ENCODE results near the gene HRG. TPM values are rescaled to one million over a fixed set of nuclear protein-coding genes. Genes with fewer than 3 reads are reported as not detected.

The HRG gene
- total RNA-seq, 1 donor from 2014 or later, result not detected

- no peaks in the 10 kb centered on the region for H3K4me1 Mint-ChIP-seq (ENCODE audit: unreplicated experiment)
- H3K36me3 Mint-ChIP-seq (ENCODE audit: unreplicated experiment), result no peaks in the 10 kb centered on the region
- peaks cover 30% of the 10 kb centered on the region for H3K27me3 Mint-ChIP-seq (ENCODE audit: unreplicated experiment)
- H3K27ac Mint-ChIP-seq (ENCODE audit: unreplicated experiment), result no peak overlapping the region
- no peak for DNase-seq (ENCODE audit: extremely low spot score, unreplicated experiment)
- H3K9me3 Mint-ChIP-seq (ENCODE audit: unreplicated experiment), result no peaks in the 10 kb centered on the region
- H3K4me3 Mint-ChIP-seq (ENCODE audit: unreplicated experiment), result no peak overlapping the region
- TF ChIP-seq CTCF (IDR thresholded peaks at IDR 0.05), result no peak
These were observed 12.6 kb upstream of the HRG start for GRCh38 chr3:186653080-186653707.

- DNase-seq (ENCODE audit: extremely low spot score, unreplicated experiment), result no peak
- TF ChIP-seq CTCF (IDR thresholded peaks at IDR 0.05), result no peak
- Mint-ChIP-seq H3K27ac (ENCODE audit: unreplicated experiment) (no peak overlapping the region), H3K36me3 (ENCODE audit: unreplicated experiment) (no peaks in the 10 kb centered on the region), H3K4me1 (ENCODE audit: unreplicated experiment) (no peaks in the 10 kb centered on the region), H3K4me3 (ENCODE audit: unreplicated experiment) (no peak overlapping the region), H3K27me3 (ENCODE audit: unreplicated experiment) (peaks cover 35% of the 10 kb centered on the region), H3K9me3 (ENCODE audit: unreplicated experiment) (no peaks in the 10 kb centered on the region)
These were observed 11.8 kb upstream of the HRG start for GRCh38 chr3:186653984-186654383.

GRCh38 chr3:186663361-186664118 is 2.3 kb upstream of the HRG start:
- no peak overlapping the region for H3K4me3 Mint-ChIP-seq (ENCODE audit: unreplicated experiment)
- H3K27ac Mint-ChIP-seq (ENCODE audit: unreplicated experiment), result no peak overlapping the region
- H3K4me1 Mint-ChIP-seq (ENCODE audit: unreplicated experiment), result no peaks in the 10 kb centered on the region
- H3K9me3 Mint-ChIP-seq (ENCODE audit: unreplicated experiment), result no peaks in the 10 kb centered on the region
- no peaks in the 10 kb centered on the region for H3K36me3 Mint-ChIP-seq (ENCODE audit: unreplicated experiment)
- no peak for TF ChIP-seq CTCF (IDR thresholded peaks at IDR 0.05)
- DNase-seq (ENCODE audit: extremely low spot score, unreplicated experiment), result no peak
- peaks cover 35% of the 10 kb centered on the region for H3K27me3 Mint-ChIP-seq (ENCODE audit: unreplicated experiment)

GRCh38 chr3:186664119-186664495 is 1.7 kb upstream of the HRG start:
- H3K36me3 Mint-ChIP-seq (ENCODE audit: unreplicated experiment), result no peaks in the 10 kb centered on the region
- TF ChIP-seq CTCF (IDR thresholded peaks at IDR 0.05), result no peak
- no peak overlapping the region for H3K4me3 Mint-ChIP-seq (ENCODE audit: unreplicated experiment)
- H3K4me1 Mint-ChIP-seq (ENCODE audit: unreplicated experiment), result no peaks in the 10 kb centered on the region
- H3K27me3 Mint-ChIP-seq (ENCODE audit: unreplicated experiment), result peaks cover 30% of the 10 kb centered on the region
- no peaks in the 10 kb centered on the region for H3K9me3 Mint-ChIP-seq (ENCODE audit: unreplicated experiment)
- no peak for DNase-seq (ENCODE audit: extremely low spot score, unreplicated experiment)
- H3K27ac Mint-ChIP-seq (ENCODE audit: unreplicated experiment), result no peak overlapping the region

GRCh38 chr3:186664506-186664905 is 1.3 kb upstream of the HRG start:
- Mint-ChIP-seq H3K27ac (ENCODE audit: unreplicated experiment) (no peak overlapping the region), H3K4me1 (ENCODE audit: unreplicated experiment) (no peaks in the 10 kb centered on the region), H3K9me3 (ENCODE audit: unreplicated experiment) (no peaks in the 10 kb centered on the region), H3K27me3 (ENCODE audit: unreplicated experiment) (peaks cover 31% of the 10 kb centered on the region), H3K4me3 (ENCODE audit: unreplicated experiment) (no peak overlapping the region), H3K36me3 (ENCODE audit: unreplicated experiment) (no peaks in the 10 kb centered on the region)
- no peak for TF ChIP-seq CTCF (IDR thresholded peaks at IDR 0.05)
- DNase-seq (ENCODE audit: extremely low spot score, unreplicated experiment), result no peak
